Right forelimb (tissue), 1 donor: Measurements from ENCODE around the gene MYH4.
A peak's percentile ranks its signal among the peaks of the same experiment; 100 is the strongest.

Experiments
- DNase-seq: peaks from one replicate; pipeline ENCODE4 v3.0.0-alpha.2; 2018

The MYH4 gene

GRCh38 chr17:10421211-10421610 is 48.1 kb downstream of the MYH4 start:
- no peak for DNase-seq

- DNase-seq: no peak
Observed at GRCh38 chr17:10420811-10421210, 48.5 kb downstream of the MYH4 start.

- DNase-seq: peak; percentile 46
Observed at GRCh38 chr17:10417431-10417830, 51.9 kb downstream of the MYH4 start.

GRCh38 chr17:10415161-10415560 is 54.2 kb downstream of the MYH4 start:
- DNase-seq: no peak

- no peak for DNase-seq
Observed at GRCh38 chr17:10403589-10403988, 65.8 kb downstream of the MYH4 start.

GRCh38 chr17:10398352-10398751 is 71.0 kb downstream of the MYH4 start:
- DNase-seq: no peak

GRCh38 chr17:10396524-10397163 is 72.7 kb downstream of the MYH4 start:
- DNase-seq: no peak

GRCh38 chr17:10394201-10394887 is 75.0 kb downstream of the MYH4 start:
- no peak for DNase-seq
